WTC11 (cell line): ENCODE measurements around the gene DCAF8L2.

Experiments
- ATF1 ChIP-seq: sonication (generic); formaldehyde crosslinking; IDR thresholded peaks from 2 replicates; pipeline ENCODE4 v1.8.1; 2023; ENCODE audit warnings: mild to moderate bottlenecking, moderate library complexity, missing genetic modification reagents
- CTCF ChIP-seq: fragments of 200-600 bp; IDR thresholded peaks from 2 replicates; pipeline ENCODE4 v1.8.0; 2022; ENCODE audit warnings: antibody characterized with exemption
- IRF1 ChIP-seq: sonication (generic); formaldehyde crosslinking; IDR thresholded peaks from 2 replicates; pipeline ENCODE4 v1.8.0; 2023; ENCODE audit warnings: missing genetic modification reagents
- NR2C2 ChIP-seq: sonication (generic); formaldehyde crosslinking; IDR thresholded peaks from 2 replicates; pipeline ENCODE4 v1.8.0; 2022; ENCODE audit warnings: mild to moderate bottlenecking, missing genetic modification reagents
- SMAD3 ChIP-seq: sonication (generic); formaldehyde crosslinking; IDR thresholded peaks from 2 replicates; pipeline ENCODE4 v1.8.0; 2022; ENCODE audit warnings: missing genetic modification reagents, mild to moderate bottlenecking, borderline replicate concordance
- USF2 ChIP-seq: sonication (generic); formaldehyde crosslinking; IDR thresholded peaks from 2 replicates; pipeline ENCODE4 v1.8.1; 2023; ENCODE audit warnings: mild to moderate bottlenecking, missing genetic modification reagents, moderate library complexity
- TF ChIP-seq, protein P1 (sequence below): sonication (generic); formaldehyde crosslinking; conservative IDR thresholded peaks from 2 replicates; pipeline ENCODE4 v1.8.1; 2022; ENCODE audit warnings: mild to moderate bottlenecking, missing genetic modification reagents
- TF ChIP-seq, protein P2 (sequence below): sonication (generic); formaldehyde crosslinking; IDR thresholded peaks from 2 replicates; pipeline ENCODE4 v1.8.0; 2022; ENCODE audit warnings: mild to moderate bottlenecking, missing genetic modification reagents
- TF ChIP-seq, protein P3 (sequence below): sonication (generic); formaldehyde crosslinking; IDR thresholded peaks from 2 replicates; pipeline ENCODE4 v1.8.0; 2022; ENCODE audit warnings: mild to moderate bottlenecking, missing genetic modification reagents

- TF ChIP-seq, protein P1, sequence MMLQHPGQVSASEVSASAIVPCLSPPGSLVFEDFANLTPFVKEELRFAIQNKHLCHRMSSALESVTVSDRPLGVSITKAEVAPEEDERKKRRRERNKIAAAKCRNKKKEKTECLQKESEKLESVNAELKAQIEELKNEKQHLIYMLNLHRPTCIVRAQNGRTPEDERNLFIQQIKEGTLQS (CRISPR knock-in tag): no peak
- no peak for TF ChIP-seq NR2C2
- TF ChIP-seq CTCF: no peak
- TF ChIP-seq, protein P2, sequence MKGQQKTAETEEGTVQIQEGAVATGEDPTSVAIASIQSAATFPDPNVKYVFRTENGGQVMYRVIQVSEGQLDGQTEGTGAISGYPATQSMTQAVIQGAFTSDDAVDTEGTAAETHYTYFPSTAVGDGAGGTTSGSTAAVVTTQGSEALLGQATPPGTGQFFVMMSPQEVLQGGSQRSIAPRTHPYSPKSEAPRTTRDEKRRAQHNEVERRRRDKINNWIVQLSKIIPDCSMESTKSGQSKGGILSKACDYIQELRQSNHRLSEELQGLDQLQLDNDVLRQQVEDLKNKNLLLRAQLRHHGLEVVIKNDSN (CRISPR knock-in tag): no peak
- no peak for TF ChIP-seq SMAD3
- TF ChIP-seq IRF1 (CRISPR knock-in tag): no peak
- TF ChIP-seq ATF1 (CRISPR knock-in tag): no peak
- no peak for TF ChIP-seq USF2
- TF ChIP-seq, protein P3, sequence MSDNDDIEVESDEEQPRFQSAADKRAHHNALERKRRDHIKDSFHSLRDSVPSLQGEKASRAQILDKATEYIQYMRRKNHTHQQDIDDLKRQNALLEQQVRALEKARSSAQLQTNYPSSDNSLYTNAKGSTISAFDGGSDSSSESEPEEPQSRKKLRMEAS: no peak
Measured at GRCh38 chrX:27680726-27681125, 90.6 kb downstream of the DCAF8L2 start.
